Loucy (cell line): ENCODE results near the gene PRSS56.

Experiments
- EZH2phosphoT487 ChIP-seq: fragments of 200-600 bp; IDR thresholded peaks from 2 replicates; pipeline ENCODE4 v1.6.1; 2018; ENCODE audit warnings: antibody characterized with exemption, mild to moderate bottlenecking, moderate library complexity, borderline replicate concordance
- TF ChIP-seq, protein P1 (sequence below): fragments of 200-600 bp; sonication (generic); conservative IDR thresholded peaks from 2 replicates; pipeline ENCODE4 v1.5.1; 2014; ENCODE audit warnings: mild to moderate bottlenecking, antibody characterized with exemption, low read length

DNA sequence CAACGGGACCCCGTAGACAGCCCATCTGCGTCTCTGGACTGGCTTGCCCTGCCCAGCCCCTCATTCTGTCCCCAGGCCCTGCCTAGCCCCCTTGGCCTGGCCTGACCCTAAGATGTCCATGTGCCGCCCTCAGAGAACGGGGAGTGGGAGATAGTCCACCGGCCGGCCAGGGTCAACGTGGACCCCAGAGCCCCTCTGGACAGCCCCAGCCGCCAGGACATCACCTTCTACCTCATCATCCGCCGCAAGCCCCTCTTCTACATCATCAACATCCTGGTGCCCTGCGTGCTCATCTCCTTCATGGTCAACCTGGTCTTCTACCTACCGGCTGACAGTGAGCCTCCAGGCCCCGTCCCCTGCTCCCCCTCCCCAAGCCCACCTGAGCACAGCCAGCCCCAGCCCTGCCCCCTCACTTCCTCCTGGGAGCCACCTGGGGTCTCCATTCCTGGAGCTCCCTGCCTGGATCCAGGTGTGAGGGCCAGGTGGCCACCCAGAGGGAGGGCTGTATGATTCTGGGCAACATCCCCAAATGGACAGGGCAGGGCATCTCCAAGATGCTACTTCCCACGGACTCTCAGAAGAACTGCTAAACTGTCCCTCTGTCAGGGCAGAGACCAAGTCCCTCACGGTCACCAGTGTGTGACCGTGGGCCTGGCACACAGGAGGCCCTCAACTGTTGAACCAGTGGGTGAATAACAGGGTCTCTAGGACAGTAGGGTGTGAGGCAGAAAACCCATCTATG is 9.8 kb downstream of the PRSS56 start:
- TF ChIP-seq, protein P1, sequence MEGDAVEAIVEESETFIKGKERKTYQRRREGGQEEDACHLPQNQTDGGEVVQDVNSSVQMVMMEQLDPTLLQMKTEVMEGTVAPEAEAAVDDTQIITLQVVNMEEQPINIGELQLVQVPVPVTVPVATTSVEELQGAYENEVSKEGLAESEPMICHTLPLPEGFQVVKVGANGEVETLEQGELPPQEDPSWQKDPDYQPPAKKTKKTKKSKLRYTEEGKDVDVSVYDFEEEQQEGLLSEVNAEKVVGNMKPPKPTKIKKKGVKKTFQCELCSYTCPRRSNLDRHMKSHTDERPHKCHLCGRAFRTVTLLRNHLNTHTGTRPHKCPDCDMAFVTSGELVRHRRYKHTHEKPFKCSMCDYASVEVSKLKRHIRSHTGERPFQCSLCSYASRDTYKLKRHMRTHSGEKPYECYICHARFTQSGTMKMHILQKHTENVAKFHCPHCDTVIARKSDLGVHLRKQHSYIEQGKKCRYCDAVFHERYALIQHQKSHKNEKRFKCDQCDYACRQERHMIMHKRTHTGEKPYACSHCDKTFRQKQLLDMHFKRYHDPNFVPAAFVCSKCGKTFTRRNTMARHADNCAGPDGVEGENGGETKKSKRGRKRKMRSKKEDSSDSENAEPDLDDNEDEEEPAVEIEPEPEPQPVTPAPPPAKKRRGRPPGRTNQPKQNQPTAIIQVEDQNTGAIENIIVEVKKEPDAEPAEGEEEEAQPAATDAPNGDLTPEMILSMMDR, result no peak
- no peak for TF ChIP-seq EZH2phosphoT487
